ENCODE results near the gene SMARCD2.

GRCh38 chr17:63820963-63821561 is 21.4 kb downstream of the SMARCD2 start:
- no peak for TF ChIP-seq CTCF (IDR thresholded peaks at IDR 0.05)
- no peak for TF ChIP-seq ZFX (IDR thresholded peaks at IDR 0.05; ENCODE audit: borderline replicate concordance)
